WERI-Rb-1 (cell line): ENCODE measurements around the gene TAF13.
A peak's percentile ranks its signal among the peaks of the same experiment; 100 is the strongest.

Experiments used
- DNase-seq: peaks from one replicate; pipeline ENCODE4 v3.0.0-alpha.2; 2020
- H3K27ac ChIP-seq: fragments of 250-450 bp; sonication (Bioruptor Pico); 2 replicates; pipeline ENCODE4 v1.5.1; 2020; ENCODE audit warnings: mild to moderate bottlenecking, moderate library complexity
- H3K27me3 ChIP-seq: fragments of 250-450 bp; sonication (Bioruptor Pico); 2 replicates; pipeline ENCODE4 v1.5.1; 2021; ENCODE audit warnings: mild to moderate bottlenecking, low read depth, moderate library complexity; ENCODE audit not compliant: insufficient read depth, severe bottlenecking
- H3K36me3 ChIP-seq: fragments of 250-450 bp; sonication (Bioruptor Pico); 2 replicates; pipeline ENCODE4 v1.5.1; 2020; ENCODE audit warnings: mild to moderate bottlenecking, moderate library complexity
- H3K4me3 ChIP-seq: 2 replicates; pipeline ENCODE4 v1.5.1; 2011; ENCODE audit warnings: low read depth, mild to moderate bottlenecking, control low read depth, low read length
- H3K9me3 ChIP-seq: fragments of 250-450 bp; sonication (Bioruptor Pico); 2 replicates; pipeline ENCODE4 v1.5.1; 2021; ENCODE audit warnings: mild to moderate bottlenecking, moderate library complexity; ENCODE audit not compliant: severe bottlenecking
- TF ChIP-seq, protein P1 (sequence below): IDR thresholded peaks from 2 replicates; pipeline ENCODE4 v1.5.1; 2011; ENCODE audit warnings: low read depth, mild to moderate bottlenecking, control low read depth, inconsistent platforms, low read length

Gene TAF13

DNA sequence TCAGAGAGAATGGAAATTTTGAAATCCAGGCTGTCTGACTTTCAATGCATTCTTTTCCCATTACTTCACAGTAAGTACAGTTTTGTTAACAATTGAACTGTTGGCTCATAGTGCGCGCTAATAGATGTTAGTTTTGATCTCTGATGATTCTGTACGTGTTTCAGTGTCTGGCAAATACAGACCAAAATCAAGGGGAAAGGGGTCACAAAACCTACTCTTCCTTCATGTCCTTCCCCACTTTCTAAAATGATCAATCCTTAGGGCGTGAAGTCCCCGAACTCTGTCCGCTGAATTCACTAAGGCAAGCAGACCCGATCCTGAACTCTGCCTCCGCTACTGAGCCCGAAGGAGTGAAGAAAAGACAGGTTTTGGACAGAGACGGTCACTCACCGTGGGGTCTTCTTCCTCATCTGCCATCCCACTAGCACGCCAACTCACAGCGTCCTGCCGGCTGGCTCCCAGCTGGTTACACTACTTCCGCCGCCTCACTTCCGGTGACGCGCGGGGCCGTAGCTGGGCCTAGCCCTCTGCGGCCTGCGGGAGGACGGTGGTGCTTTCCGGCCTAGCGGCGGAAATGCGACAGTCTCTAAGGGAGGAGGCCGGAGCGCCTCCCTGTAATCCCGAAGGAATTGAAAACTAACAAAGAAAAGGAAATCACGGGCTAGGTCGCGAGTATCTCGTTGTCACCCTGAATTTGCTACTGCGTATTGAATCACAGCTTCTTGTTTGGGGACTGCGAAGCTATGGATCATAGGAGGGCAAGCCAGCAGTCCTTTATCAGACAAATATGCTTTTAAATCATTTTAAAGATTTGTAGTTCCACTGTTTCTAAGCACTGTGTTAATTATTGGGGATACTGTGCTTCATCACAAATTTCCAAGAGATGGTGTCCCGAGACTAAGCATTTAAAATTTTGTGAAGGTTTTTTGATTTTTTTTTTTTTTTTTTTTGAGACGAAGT lies at the start of gene TAF13:
TAF13 (minus strand) TSS at position 473 of the 960 bp plus-strand sequence; CDS start at position 417, 56 bp downstream.
- DNase-seq: peak; percentile 95
- Histone ChIP-seq H3K4me3 (peak within 1 kb of the TSS; percentile 57), H3K9me3 (no peaks in the 10 kb centered on the region), H3K27ac (peak within 1 kb of the TSS; percentile 97), H3K27me3 (no peaks in the 10 kb centered on the region), H3K36me3 (peaks cover 11% of the 10 kb centered on the region)
- TF ChIP-seq, protein P1, sequence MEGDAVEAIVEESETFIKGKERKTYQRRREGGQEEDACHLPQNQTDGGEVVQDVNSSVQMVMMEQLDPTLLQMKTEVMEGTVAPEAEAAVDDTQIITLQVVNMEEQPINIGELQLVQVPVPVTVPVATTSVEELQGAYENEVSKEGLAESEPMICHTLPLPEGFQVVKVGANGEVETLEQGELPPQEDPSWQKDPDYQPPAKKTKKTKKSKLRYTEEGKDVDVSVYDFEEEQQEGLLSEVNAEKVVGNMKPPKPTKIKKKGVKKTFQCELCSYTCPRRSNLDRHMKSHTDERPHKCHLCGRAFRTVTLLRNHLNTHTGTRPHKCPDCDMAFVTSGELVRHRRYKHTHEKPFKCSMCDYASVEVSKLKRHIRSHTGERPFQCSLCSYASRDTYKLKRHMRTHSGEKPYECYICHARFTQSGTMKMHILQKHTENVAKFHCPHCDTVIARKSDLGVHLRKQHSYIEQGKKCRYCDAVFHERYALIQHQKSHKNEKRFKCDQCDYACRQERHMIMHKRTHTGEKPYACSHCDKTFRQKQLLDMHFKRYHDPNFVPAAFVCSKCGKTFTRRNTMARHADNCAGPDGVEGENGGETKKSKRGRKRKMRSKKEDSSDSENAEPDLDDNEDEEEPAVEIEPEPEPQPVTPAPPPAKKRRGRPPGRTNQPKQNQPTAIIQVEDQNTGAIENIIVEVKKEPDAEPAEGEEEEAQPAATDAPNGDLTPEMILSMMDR: no peak

GRCh38 chr1:109120356-109120755 lies 44.6 kb upstream of the TAF13 start:
- Histone ChIP-seq H3K36me3 (no peaks in the 10 kb centered on the region), H3K9me3 (no peaks in the 10 kb centered on the region), H3K27ac (no peak overlapping the region), H3K4me3 (no peak overlapping the region), H3K27me3 (no peaks in the 10 kb centered on the region)
- DNase-seq: no peak
- TF ChIP-seq, protein P1: no peak

GRCh38 chr1:109118089-109118488 lies 42.3 kb upstream of the TAF13 start:
- Histone ChIP-seq H3K9me3 (no peaks in the 10 kb centered on the region), H3K27ac (no peak overlapping the region), H3K27me3 (peaks cover 5% of the 10 kb centered on the region), H3K36me3 (no peaks in the 10 kb centered on the region), H3K4me3 (no peak overlapping the region)
- DNase-seq: no peak
- TF ChIP-seq, protein P1: no peak

DNA sequence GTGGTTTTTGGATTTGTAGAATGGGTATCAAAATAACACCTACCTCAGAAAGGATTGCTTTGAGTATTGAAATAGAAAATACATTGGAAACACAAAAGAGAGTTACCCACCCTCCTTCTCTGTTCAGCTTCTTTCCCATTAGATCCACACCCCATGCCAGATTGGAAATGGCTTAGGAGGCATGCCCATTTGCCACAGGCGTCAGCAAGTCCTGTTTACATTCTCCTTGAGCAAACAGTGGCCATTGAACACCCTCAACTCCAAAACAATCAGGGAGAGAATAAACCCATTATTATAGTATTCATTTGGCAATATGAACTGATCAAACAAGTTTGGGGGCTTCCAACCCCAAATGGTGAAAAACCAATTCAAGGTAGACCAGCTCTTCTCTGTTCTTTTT lies 40.5 kb upstream of the TAF13 start:
- no peak overlapping the region for H3K27ac ChIP-seq
- TF ChIP-seq, protein P1: no peak
- DNase-seq: no peak
- no peaks in the 10 kb centered on the region for H3K36me3 ChIP-seq
- H3K9me3 ChIP-seq: no peaks in the 10 kb centered on the region
- H3K4me3 ChIP-seq: no peak overlapping the region
- H3K27me3 ChIP-seq: peaks cover 6% of the 10 kb centered on the region

DNA sequence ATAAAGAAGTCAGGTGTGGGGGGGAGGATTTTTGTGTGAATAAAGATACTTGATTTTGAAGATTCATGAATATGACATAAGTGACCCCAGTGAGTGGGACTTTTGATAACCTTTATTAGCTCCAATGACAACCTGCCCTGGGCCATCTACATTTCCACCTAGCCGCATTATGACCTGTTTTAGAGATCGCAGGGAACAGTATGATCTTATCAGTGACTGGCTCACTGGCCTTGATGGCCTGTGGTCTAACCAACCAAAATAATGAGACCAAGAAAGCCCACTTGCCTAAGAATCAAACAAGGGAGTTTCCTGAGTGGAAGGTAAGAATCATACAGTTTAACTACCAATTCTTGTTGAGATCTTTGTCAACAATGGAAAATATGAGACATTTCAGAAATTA lies 39.9 kb upstream of the TAF13 start:
- H3K9me3 ChIP-seq: no peaks in the 10 kb centered on the region
- no peak for DNase-seq
- peaks cover 6% of the 10 kb centered on the region for H3K27me3 ChIP-seq
- TF ChIP-seq, protein P1: no peak
- no peak overlapping the region for H3K4me3 ChIP-seq
- no peaks in the 10 kb centered on the region for H3K36me3 ChIP-seq
- H3K27ac ChIP-seq: no peak overlapping the region

GRCh38 chr1:109114342-109114674 lies 38.5 kb upstream of the TAF13 start:
- no peaks in the 10 kb centered on the region for H3K9me3 ChIP-seq
- DNase-seq: peak; percentile 24
- H3K27me3 ChIP-seq: peaks cover 6% of the 10 kb centered on the region
- TF ChIP-seq, protein P1: no peak
- no peak overlapping the region for H3K27ac ChIP-seq
- no peaks in the 10 kb centered on the region for H3K36me3 ChIP-seq
- peak overlapping the region; percentile 49 for H3K4me3 ChIP-seq
